Loucy (cell line): ENCODE results near the gene GRID1.

ENCODE experiments used
- H2AFZ ChIP-seq: fragments of 200-600 bp; sonication (generic); 2 replicates; pipeline ENCODE4 v1.6.0; 2016; ENCODE audit warnings: antibody characterized with exemption, mild to moderate bottlenecking, low read length, moderate library complexity
- H3F3A ChIP-seq: fragments of 200-600 bp; 2 replicates; pipeline ENCODE4 v1.6.0; 2016; ENCODE audit warnings: antibody characterized with exemption, low read depth, mild to moderate bottlenecking
- H3K27me3 ChIP-seq: fragments of 200-600 bp; sonication (generic); 2 replicates; pipeline ENCODE4 v1.6.1; 2014; ENCODE audit warnings: low read length, mild to moderate bottlenecking; ENCODE audit not compliant: insufficient read depth, poor library complexity, severe bottlenecking
- H3K36me3 ChIP-seq: fragments of 200-600 bp; sonication (generic); 2 replicates; pipeline ENCODE4 v1.6.1; 2016; ENCODE audit warnings: low read length; ENCODE audit not compliant: insufficient read depth
- H3K4me1 ChIP-seq: fragments of 200-600 bp; sonication (generic); 2 replicates; pipeline ENCODE4 v1.5.1; 2014; ENCODE audit warnings: low read length, mild to moderate bottlenecking; ENCODE audit not compliant: insufficient read depth, poor library complexity, severe bottlenecking
- H3K4me2 ChIP-seq: fragments of 200-600 bp; sonication (generic); 2 replicates; pipeline ENCODE4 v1.6.0; 2014; ENCODE audit warnings: antibody characterized with exemption, low read length, low read depth, mild to moderate bottlenecking; ENCODE audit not compliant: poor library complexity, severe bottlenecking
- H3K4me3 ChIP-seq: fragments of 200-600 bp; sonication (generic); 2 replicates; pipeline ENCODE4 v1.5.1; 2014; ENCODE audit warnings: low read length, mild to moderate bottlenecking, mixed read lengths; ENCODE audit not compliant: poor library complexity, severe bottlenecking
- H3K79me2 ChIP-seq: fragments of 200-600 bp; sonication (generic); 2 replicates; pipeline ENCODE4 v1.6.1; 2014; ENCODE audit warnings: low read length; ENCODE audit not compliant: insufficient read depth
- H3K9ac ChIP-seq: fragments of 200-600 bp; sonication (generic); 2 replicates; pipeline ENCODE4 v1.6.0; 2014; ENCODE audit warnings: mild to moderate bottlenecking, low read depth, low read length, moderate library complexity; ENCODE audit not compliant: poor library complexity, severe bottlenecking
- H3K9me2 ChIP-seq: fragments of 200-600 bp; sonication (generic); replicated peaks from 2 replicates; pipeline ENCODE4 v1.6.1; 2016; ENCODE audit warnings: low read depth, low read length, mixed read lengths
- H3K9me3 ChIP-seq: fragments of 200-600 bp; sonication (generic); 2 replicates; pipeline ENCODE4 v1.6.1; 2014; ENCODE audit warnings: mild to moderate bottlenecking, antibody characterized with exemption, low read length, low read depth; ENCODE audit not compliant: insufficient read depth
- H4K20me1 ChIP-seq: fragments of 200-600 bp; sonication (generic); 2 replicates; pipeline ENCODE4 v1.6.0; 2014; ENCODE audit warnings: antibody characterized with exemption, low read length, mild to moderate bottlenecking; ENCODE audit not compliant: insufficient read depth, poor library complexity, severe bottlenecking
- CTCF ChIP-seq: fragments of 200-600 bp; sonication (generic); conservative IDR thresholded peaks from 2 replicates; pipeline ENCODE4 v1.5.1; 2014; ENCODE audit warnings: mild to moderate bottlenecking, antibody characterized with exemption, low read length
- EZH2phosphoT487 ChIP-seq: fragments of 200-600 bp; IDR thresholded peaks from 2 replicates; pipeline ENCODE4 v1.6.1; 2018; ENCODE audit warnings: antibody characterized with exemption, mild to moderate bottlenecking, moderate library complexity, borderline replicate concordance

The GRID1 gene

DNA sequence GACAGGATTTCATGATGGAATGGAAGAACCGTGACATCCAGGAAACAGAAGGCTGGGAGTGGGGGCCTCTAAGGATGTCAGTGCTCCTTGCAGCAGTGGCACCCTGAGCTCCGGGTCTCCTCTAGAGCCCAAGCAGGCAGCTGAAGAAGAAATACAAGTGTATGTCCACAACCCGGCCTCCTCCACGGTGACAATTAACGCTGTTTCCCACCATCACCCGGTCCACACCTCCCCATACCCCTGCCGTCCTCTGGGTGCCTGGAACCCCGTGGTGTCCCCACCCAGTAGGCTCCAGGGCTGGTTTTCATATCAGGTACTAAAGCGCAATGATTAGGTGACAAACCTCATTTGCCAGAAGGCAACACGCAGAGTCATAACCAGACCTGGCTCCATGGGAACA lies 30.3 kb downstream of the GRID1 start:
- Histone ChIP-seq H3K9me3 (no peaks in the 10 kb centered on the region), H4K20me1 (no peaks in the 10 kb centered on the region), H2AFZ (no peak overlapping the region), H3K36me3 (no peaks in the 10 kb centered on the region), H3F3A (no peaks in the 10 kb centered on the region), H3K4me2 (no peak overlapping the region), H3K27me3 (no peaks in the 10 kb centered on the region), H3K4me1 (no peaks in the 10 kb centered on the region), H3K4me3 (no peak overlapping the region), H3K9ac (no peak overlapping the region), H3K79me2 (no peaks in the 10 kb centered on the region), H3K9me2 (no peaks in the 10 kb centered on the region)
- TF ChIP-seq EZH2phosphoT487 (no peak), CTCF (no peak)

DNA sequence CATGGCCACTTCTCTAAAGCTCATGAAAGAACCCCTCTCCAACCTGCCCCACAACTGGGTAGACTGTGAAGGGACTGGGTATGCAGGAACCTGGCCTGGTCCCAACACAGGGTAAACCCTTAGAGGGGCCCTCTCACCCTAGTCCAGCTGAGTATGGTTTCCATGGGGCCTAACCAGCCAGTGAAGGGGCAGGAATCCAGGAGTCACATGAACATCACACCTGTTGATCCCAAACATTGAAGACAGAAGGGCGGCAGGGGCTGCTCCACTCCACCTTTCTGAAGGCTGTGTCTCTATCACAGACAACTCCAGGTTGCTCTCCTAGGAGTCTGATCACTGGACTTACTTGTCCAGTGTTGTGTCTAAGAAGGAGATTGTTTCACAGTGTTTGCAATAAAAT lies 30.8 kb downstream of the GRID1 start:
- Histone ChIP-seq H3K9me3 (no peaks in the 10 kb centered on the region), H3K9ac (no peak overlapping the region), H2AFZ (no peak overlapping the region), H3K4me3 (no peak overlapping the region), H3K27me3 (no peaks in the 10 kb centered on the region), H3K4me1 (no peaks in the 10 kb centered on the region), H4K20me1 (no peaks in the 10 kb centered on the region), H3K4me2 (no peak overlapping the region), H3F3A (no peaks in the 10 kb centered on the region), H3K9me2 (no peaks in the 10 kb centered on the region), H3K79me2 (no peaks in the 10 kb centered on the region), H3K36me3 (no peaks in the 10 kb centered on the region)
- no peak for TF ChIP-seq EZH2phosphoT487
- TF ChIP-seq CTCF: no peak

- H3F3A ChIP-seq: no peaks in the 10 kb centered on the region
- no peaks in the 10 kb centered on the region for H3K36me3 ChIP-seq
- no peaks in the 10 kb centered on the region for H4K20me1 ChIP-seq
- no peak overlapping the region for H3K9ac ChIP-seq
- no peaks in the 10 kb centered on the region for H3K4me1 ChIP-seq
- no peaks in the 10 kb centered on the region for H3K9me3 ChIP-seq
- no peak overlapping the region for H3K4me2 ChIP-seq
- H3K79me2 ChIP-seq: no peaks in the 10 kb centered on the region
- TF ChIP-seq CTCF: no peak
- no peak for TF ChIP-seq EZH2phosphoT487
- H3K9me2 ChIP-seq: no peaks in the 10 kb centered on the region
- H2AFZ ChIP-seq: no peak overlapping the region
- no peaks in the 10 kb centered on the region for H3K27me3 ChIP-seq
- H3K4me3 ChIP-seq: no peak overlapping the region
Observed at GRCh38 chr10:86335257-86335656, 31.3 kb downstream of the GRID1 start.
